Dendritic cell treated with granulocyte-macrophage colony-stimulating factor and Interleukin-4, amounts not matched to agents 40 ng/mL and 50 ng/mL, for 4 days (primary cell): ENCODE results near the gene GADL1.

Experiments
- H3K27ac Mint-ChIP-seq: one replicate; pipeline ENCODE4 v1.8.0; 2022; ENCODE audit warnings: mild to moderate bottlenecking, mixed read lengths
- H3K27me3 Mint-ChIP-seq: one replicate; pipeline ENCODE4 v1.8.0; 2022; ENCODE audit warnings: mild to moderate bottlenecking, mixed read lengths
- H3K36me3 Mint-ChIP-seq: one replicate; pipeline ENCODE4 v1.8.0; 2022; ENCODE audit warnings: low read depth, mixed read lengths
- H3K4me1 Mint-ChIP-seq: one replicate; pipeline ENCODE4 v1.8.0; 2022; ENCODE audit warnings: low read depth, mixed read lengths
- H3K4me3 Mint-ChIP-seq: one replicate; pipeline ENCODE4 v1.8.0; 2022; ENCODE audit warnings: mild to moderate bottlenecking, moderate library complexity, mixed read lengths
- H3K9me3 Mint-ChIP-seq: one replicate; pipeline ENCODE4 v1.8.0; 2022; ENCODE audit warnings: mixed read lengths
- intact Hi-C: fragments of 100-400 bp; cut with micrococcal nuclease; formaldehyde crosslinking; loops from one replicate; pipeline ENCODE4 v1.15.0; 2022

Gene GADL1

DNA sequence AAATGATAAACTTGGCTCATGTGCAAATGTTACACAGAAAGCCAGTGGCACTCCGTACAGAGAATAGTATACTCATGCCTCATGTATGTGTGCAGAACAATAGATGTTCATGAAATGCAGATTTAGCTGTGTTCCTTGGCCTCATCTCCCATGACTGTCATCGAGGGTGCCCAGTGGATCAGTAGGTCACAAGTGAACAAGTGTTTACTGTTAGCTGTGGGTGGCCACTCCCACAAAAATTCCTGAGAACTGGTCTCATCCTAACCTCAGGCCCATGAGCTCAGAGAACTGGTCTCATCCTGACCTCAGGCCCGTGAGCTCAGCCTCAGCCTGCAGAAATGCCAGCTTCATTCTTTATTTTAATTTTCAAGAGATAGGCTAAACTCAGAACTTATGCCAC is 124.1 kb downstream of the GADL1 start:
- Mint-ChIP-seq H3K27ac (no peak overlapping the region), H3K9me3 (no peaks in the 10 kb centered on the region), H3K4me3 (no peak overlapping the region), H3K36me3 (no peaks in the 10 kb centered on the region), H3K27me3 (no peaks in the 10 kb centered on the region), H3K4me1 (peaks cover 8% of the 10 kb centered on the region)
- intact Hi-C loops = no loop called here

DNA sequence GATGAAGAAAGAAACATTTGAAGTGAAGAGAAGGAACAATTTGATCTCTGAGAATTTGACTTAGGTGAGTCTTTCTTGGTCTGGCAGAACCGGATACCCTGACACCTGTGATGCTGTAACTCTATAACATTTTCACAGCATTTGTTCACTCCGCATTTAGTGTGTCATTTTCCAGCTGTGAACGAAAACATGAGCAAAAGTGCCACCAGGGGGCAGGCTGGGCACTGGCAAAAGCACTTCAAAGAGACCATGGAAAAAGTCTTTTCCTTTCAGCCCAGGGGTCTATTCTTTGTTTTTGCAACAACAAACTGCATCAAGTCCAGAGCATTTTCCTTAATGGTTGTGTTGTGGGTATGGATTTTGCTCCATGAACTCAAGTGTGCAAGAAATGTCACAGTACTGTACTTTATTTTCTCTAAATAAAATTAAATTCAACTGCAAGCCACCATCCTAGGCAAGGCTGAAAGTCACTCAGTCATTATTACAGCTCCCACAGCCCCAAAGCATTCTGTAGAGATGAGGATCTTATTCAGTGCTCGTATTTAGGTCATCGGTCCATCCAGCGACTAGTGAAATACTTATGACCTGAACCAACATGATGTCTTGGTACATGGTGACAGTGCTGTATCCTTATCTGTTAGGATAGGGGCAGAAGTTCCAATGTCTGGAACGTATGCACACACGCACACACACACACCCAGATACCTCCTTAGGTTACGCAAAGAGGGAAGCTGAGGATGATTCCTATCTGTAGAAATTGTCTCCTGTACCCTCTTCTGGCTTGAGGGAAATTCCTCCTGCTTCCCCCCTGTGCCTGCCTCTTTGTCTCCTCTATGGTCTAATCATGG is 125.5 kb downstream of the GADL1 start:
- H3K4me1 Mint-ChIP-seq = peaks cover 19% of the 10 kb centered on the region
- no peak overlapping the region for H3K27ac Mint-ChIP-seq
- intact Hi-C loops = loop anchor here (5.0 kb wide), 1 partner anchor 928 kb away; no protein-coding TSS in a partner anchor

DNA sequence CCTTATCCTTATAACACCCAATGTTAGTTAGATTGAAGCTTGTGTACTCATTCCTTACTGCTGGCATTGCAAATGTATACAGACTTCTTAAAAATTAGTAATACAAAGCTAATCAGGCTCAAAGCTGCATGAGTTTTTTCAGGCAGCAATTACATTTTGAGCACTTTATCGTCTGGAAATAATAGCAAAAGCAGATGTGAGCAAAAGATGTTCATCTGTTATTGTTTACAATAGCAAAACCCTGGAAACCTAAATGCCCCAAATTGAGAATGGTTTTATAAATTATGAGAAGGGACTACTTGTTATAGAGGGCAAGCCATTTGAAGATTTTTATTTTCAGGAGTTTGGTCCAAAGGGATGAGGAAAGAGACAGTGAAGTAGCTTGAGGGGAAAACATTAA is 126.4 kb downstream of the GADL1 start:
- no peaks in the 10 kb centered on the region for H3K27me3 Mint-ChIP-seq
- H3K36me3 Mint-ChIP-seq = no peaks in the 10 kb centered on the region
- no peak overlapping the region for H3K27ac Mint-ChIP-seq
- intact Hi-C loops = loop anchor here (5.0 kb wide), 1 partner anchor 929 kb away; no protein-coding TSS in a partner anchor
- peaks cover 19% of the 10 kb centered on the region for H3K4me1 Mint-ChIP-seq
- H3K4me3 Mint-ChIP-seq = no peak overlapping the region
- no peaks in the 10 kb centered on the region for H3K9me3 Mint-ChIP-seq

More for the DNA sequence above, 125.5 kb downstream of the GADL1 start:
- Mint-ChIP-seq H3K36me3 (no peaks in the 10 kb centered on the region), H3K9me3 (no peaks in the 10 kb centered on the region), H3K27me3 (no peaks in the 10 kb centered on the region), H3K4me3 (no peak overlapping the region)

DNA sequence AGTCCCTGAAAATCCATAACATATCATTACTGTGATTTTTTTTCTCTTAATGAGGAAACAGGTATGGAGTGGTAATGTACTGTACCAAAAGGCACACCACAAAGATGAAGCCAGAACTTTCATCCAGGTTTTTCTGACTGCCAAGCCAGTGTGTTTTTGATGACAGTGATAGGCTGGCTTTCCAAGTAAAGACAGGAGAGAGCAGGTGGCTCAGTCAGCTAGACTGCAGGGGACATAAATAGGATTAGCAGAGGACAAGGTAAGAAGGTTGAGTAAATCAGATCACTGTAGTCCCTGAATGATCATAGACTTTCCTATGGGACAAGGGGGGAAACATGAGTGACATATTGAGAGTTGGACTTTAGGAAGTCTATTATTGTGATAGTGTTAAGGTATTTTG is 127.9 kb downstream of the GADL1 start:
- Mint-ChIP-seq H3K4me1 (peaks cover 19% of the 10 kb centered on the region), H3K27ac (no peak overlapping the region), H3K9me3 (no peaks in the 10 kb centered on the region), H3K27me3 (no peaks in the 10 kb centered on the region), H3K4me3 (no peak overlapping the region), H3K36me3 (no peaks in the 10 kb centered on the region)
- intact Hi-C loops = loop anchor here (2.0 to 5.0 kb wide), 2 partner anchors 366 to 931 kb away; no protein-coding TSS in a partner anchor

DNA sequence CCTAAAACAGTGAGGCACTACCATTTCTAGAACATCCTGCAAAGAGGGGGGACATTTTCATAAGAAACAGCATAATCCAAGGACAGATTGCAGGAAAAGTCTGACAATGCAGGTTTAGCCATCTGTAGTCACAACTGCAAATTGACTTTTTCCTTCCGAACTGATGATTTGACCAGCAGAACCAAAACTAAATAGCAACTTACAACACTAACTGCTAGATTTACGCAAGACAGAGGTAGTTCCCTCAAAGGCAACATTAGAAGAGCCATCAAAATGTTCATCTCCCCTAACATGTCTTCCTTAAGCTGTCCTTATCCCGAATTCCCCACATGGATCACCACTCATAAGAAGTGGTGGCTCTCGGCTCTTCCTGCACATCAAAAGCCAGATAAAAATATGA is 129.6 kb downstream of the GADL1 start:
- no peaks in the 10 kb centered on the region for H3K9me3 Mint-ChIP-seq
- no peak overlapping the region for H3K27ac Mint-ChIP-seq
- no peaks in the 10 kb centered on the region for H3K27me3 Mint-ChIP-seq
- H3K4me1 Mint-ChIP-seq = peaks cover 26% of the 10 kb centered on the region
- no peak overlapping the region for H3K4me3 Mint-ChIP-seq
- H3K36me3 Mint-ChIP-seq = no peaks in the 10 kb centered on the region
- intact Hi-C loops = loop anchor here (5.0 kb wide), 1 partner anchor 932 kb away; no protein-coding TSS in a partner anchor

DNA sequence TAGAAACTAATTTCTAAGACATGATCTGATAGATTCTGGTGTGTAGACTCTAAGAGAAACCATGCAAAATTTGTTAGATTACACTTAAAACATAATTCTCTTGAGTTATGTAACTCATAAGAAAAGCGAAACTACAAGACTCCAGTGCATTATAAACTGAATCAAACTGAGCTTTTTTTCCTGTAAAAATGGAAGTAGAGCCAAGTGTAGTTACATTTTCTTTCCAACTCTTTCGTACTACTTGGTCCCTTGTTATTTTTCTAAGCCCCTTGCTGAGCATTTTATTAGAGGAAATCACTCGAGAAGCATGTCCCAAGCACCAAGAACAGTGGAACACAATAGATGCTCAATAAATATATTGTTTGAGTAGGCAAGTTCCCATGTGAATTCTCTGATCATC is 130.2 kb downstream of the GADL1 start:
- H3K36me3 Mint-ChIP-seq = no peaks in the 10 kb centered on the region
- intact Hi-C loops = no loop called here

DNA sequence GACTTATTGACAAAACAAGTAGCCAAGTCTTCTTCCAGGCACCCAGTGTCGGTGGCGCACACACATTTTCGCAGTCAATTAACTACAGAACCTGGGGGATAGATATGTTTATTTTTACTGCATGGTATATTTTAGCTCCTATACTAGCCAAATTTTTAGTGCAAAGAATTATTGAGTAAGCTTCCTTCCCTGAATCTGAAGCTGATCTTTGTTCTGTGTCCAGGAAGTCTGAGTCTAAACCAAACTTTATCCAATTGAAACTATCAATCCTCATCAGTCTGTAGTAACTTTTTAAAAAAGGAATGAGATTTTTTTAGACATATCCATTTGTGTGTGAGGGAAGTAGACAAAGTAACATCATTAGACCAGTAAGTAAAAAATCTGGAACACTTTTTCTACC is 133.1 kb downstream of the GADL1 start:
- Mint-ChIP-seq H3K27me3 (no peaks in the 10 kb centered on the region), H3K9me3 (no peaks in the 10 kb centered on the region), H3K4me3 (no peak overlapping the region), H3K4me1 (peaks cover 29% of the 10 kb centered on the region), H3K27ac (no peak overlapping the region), H3K36me3 (no peaks in the 10 kb centered on the region)
- intact Hi-C loops = no loop called here

More for the DNA sequence above, 130.2 kb downstream of the GADL1 start:
- Mint-ChIP-seq H3K9me3 (no peaks in the 10 kb centered on the region), H3K27ac (no peak overlapping the region), H3K4me3 (no peak overlapping the region), H3K27me3 (no peaks in the 10 kb centered on the region), H3K4me1 (peaks cover 29% of the 10 kb centered on the region)

DNA sequence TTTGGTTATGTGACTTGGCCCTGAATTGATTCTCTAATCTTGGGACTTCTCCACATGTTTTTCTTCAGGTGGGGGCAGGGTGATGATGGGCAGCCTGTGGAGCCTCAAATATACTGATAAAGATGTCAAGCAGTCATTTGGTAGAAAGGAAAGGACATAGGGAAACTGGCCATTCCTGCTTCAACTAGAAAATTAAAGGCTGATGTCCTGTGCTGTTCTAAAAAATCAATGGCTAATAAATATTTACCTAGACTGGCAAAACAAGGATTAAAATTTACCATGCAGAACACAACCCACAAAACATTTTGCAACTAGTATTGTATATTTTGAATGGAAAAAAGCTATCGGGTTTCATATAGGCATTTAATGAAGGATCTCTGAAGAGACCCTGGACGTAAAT is 133.7 kb downstream of the GADL1 start:
- intact Hi-C loops = no loop called here
- no peak overlapping the region for H3K4me3 Mint-ChIP-seq

DNA sequence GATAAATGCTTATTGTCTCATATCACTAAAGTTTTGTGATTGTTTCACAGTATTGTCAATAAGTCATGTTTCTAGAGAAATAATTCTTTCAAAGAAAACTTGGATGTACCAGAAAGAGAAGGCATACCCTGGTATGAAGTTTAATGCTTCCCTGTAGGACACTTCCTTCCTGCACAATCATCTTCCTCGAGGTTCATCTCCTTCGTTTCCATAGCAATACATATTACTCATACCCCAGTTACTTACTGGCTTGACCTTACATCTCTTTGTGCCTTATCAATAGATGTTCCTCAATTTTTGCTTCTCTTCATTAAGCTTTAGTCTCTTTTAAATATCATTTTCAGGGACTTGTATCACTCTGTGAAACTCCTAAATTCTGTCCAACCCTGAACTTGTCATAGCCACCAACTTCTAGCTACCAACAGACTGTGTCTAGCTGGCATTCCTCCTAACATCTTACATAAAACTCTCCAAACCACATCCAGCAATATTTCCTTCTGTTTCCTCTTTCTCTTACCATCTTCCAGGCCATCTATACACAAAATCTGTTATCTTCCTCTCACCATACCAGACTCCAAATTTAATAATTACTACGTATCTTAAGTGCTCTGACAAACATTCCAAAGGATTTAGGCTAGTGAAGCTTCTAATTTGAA is 134.3 kb downstream of the GADL1 start:
- Mint-ChIP-seq H3K36me3 (no peaks in the 10 kb centered on the region), H3K9me3 (no peaks in the 10 kb centered on the region), H3K27ac (no peak overlapping the region), H3K4me3 (no peak overlapping the region), H3K4me1 (peaks cover 19% of the 10 kb centered on the region), H3K27me3 (no peaks in the 10 kb centered on the region)
- intact Hi-C loops = no loop called here

More for the DNA sequence above, 133.7 kb downstream of the GADL1 start:
- Mint-ChIP-seq H3K9me3 (no peaks in the 10 kb centered on the region), H3K27me3 (no peaks in the 10 kb centered on the region), H3K4me1 (peaks cover 25% of the 10 kb centered on the region), H3K27ac (no peak overlapping the region), H3K36me3 (no peaks in the 10 kb centered on the region)

DNA sequence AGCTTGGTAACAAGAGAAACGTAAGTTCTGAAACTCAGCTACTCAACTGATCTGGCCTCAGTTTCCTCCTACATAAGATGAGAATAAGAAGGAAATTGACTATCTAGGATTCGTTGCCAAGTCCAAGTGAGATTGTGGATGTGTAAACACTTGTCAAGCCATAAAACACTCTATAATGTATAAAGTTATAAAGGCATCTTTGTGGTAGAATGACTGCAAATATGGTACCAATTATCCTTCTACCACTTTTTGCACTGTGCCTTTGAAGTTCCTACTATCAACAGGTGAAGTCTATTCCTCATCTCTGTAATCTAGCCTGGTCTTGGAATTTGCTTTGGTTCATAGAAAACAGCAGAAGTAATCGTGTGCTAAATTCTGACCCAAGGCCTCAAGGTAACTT is 138.2 kb downstream of the GADL1 start:
- Mint-ChIP-seq H3K27ac (no peak overlapping the region), H3K4me1 (peaks cover 11% of the 10 kb centered on the region), H3K9me3 (no peaks in the 10 kb centered on the region), H3K4me3 (no peak overlapping the region), H3K27me3 (no peaks in the 10 kb centered on the region), H3K36me3 (no peaks in the 10 kb centered on the region)
- intact Hi-C loops = no loop called here

DNA sequence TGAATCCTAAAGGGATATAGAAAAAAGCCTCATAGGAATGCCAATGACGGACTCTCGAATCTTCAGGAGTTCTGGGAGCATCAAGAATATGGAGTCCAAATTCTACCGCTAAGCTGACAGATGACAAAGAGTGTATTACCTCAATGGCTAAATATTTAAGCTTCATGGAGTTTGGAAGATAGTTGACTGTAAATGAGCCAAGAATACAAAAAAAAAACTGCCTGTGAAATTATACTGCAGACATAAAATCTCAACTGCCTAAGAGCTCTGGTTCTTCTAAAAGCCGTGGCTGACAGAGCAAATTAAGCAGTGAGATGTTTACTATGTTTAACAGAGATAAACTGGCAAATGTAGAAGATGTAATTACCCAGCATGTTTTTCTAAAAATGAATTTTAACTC is 140.0 kb downstream of the GADL1 start:
- no peak overlapping the region for H3K27ac Mint-ChIP-seq

DNA sequence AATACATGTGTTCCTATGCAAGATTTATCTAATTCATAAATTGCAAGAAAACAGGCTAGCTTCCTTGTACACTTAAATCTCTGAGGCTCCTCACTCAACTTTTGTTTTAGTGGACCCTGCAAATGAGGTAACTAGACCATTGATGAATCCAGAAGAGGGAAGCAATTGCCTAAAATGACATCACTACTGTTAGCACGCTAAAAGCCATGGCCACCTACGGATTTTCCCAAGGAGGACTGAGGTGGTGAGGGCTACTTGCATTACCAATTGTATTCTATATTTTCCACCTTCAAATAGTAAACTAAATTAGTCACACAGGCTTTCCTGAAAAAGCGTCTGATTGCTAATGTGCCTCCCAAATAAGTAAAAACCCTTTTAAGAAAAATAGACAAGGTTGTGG is 140.7 kb downstream of the GADL1 start:
- H3K9me3 Mint-ChIP-seq = no peaks in the 10 kb centered on the region
- H3K27me3 Mint-ChIP-seq = no peaks in the 10 kb centered on the region
- H3K36me3 Mint-ChIP-seq = no peaks in the 10 kb centered on the region
- intact Hi-C loops = no loop called here
- no peak overlapping the region for H3K27ac Mint-ChIP-seq
- H3K4me1 Mint-ChIP-seq = no peaks in the 10 kb centered on the region
- no peak overlapping the region for H3K4me3 Mint-ChIP-seq

More for the DNA sequence above, 140.0 kb downstream of the GADL1 start:
- Mint-ChIP-seq H3K27me3 (no peaks in the 10 kb centered on the region), H3K9me3 (no peaks in the 10 kb centered on the region), H3K4me1 (no peaks in the 10 kb centered on the region), H3K36me3 (no peaks in the 10 kb centered on the region), H3K4me3 (no peak overlapping the region)
- intact Hi-C loops = no loop called here

DNA sequence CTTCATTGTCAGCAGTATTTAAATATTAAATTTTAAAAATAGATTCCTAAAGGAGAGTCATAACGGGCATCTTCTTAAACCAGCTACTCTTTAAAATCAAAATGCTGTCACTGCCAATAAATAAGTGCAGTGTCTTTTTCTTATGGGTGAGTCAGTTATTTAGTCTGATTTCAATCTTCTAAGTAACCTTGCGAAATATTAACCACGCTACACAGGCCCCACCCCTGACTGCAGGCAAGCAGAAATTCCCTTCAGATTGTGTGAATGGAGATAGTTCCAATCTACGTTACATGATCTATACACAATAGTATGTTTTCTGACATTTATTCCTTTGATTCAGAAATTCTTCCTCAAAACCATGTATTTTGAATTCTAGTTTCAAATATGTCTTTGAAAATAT is 141.5 kb downstream of the GADL1 start:
- H3K4me3 Mint-ChIP-seq = no peak overlapping the region
- intact Hi-C loops = no loop called here
- H3K27me3 Mint-ChIP-seq = no peaks in the 10 kb centered on the region
- no peaks in the 10 kb centered on the region for H3K36me3 Mint-ChIP-seq
- H3K4me1 Mint-ChIP-seq = no peaks in the 10 kb centered on the region
- no peaks in the 10 kb centered on the region for H3K9me3 Mint-ChIP-seq
- H3K27ac Mint-ChIP-seq = no peak overlapping the region

DNA sequence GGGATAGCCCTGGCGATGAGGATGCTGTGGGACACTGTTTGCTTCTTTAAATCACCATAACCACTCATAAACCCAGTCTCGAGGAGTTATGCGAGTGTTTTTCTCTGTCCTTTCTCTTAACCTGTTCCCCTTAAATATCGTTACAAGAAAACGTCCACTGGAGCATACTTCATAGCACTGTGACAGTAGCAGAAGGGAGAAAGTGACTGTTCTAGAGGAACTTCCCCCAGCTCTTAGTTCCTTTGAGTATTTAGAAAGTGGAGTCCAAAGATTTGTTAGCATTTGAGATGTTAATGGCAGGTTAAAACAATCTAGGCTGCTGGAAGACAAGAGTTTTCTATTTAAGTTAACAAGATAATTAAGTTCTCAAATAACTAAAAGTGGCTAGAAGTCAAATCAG is 142.0 kb downstream of the GADL1 start:
- Mint-ChIP-seq H3K4me1 (no peaks in the 10 kb centered on the region), H3K9me3 (no peaks in the 10 kb centered on the region), H3K36me3 (no peaks in the 10 kb centered on the region), H3K4me3 (no peak overlapping the region), H3K27ac (no peak overlapping the region), H3K27me3 (no peaks in the 10 kb centered on the region)
- intact Hi-C loops = no loop called here
